Activated CD4-positive, alpha-beta memory T cell treated with anti-CD3 and anti-CD28 coated beads for 36 hours (primary cell): ENCODE measurements around the gene PCBD1. TPM values are rescaled to one million over a fixed set of nuclear protein-coding genes. Genes with fewer than 3 reads are reported as not detected.

ENCODE experiments used
- CTCF ChIA-PET: fragments of 350-600 bp; sonication (Branson Sonifier 250); formaldehyde crosslinking; loops from one replicate; lab custom pipeline; 2021; ENCODE audit warnings: antibody characterized with exemption, inconsistent platforms; lab: Charles Lee
- POLR2A ChIA-PET: fragments of 350-600 bp; sonication (Branson Sonifier 250); formaldehyde crosslinking; loops from one replicate; lab custom pipeline; 2021; ENCODE audit warnings: antibody characterized with exemption; lab: Charles Lee
- DNase-seq: peaks from one replicate; pipeline ENCODE4 v3.0.0-alpha.2; 2020
- H3K27ac Mint-ChIP-seq: one replicate; pipeline ENCODE4 v1.8.0; 2021; ENCODE audit warnings: mixed read lengths
- H3K27me3 Mint-ChIP-seq: one replicate; pipeline ENCODE4 v1.8.0; 2021; ENCODE audit warnings: mixed read lengths
- H3K36me3 Mint-ChIP-seq: one replicate; pipeline ENCODE4 v1.8.0; 2021; ENCODE audit warnings: mixed read lengths
- H3K4me1 Mint-ChIP-seq: one replicate; pipeline ENCODE4 v1.8.0; 2021; ENCODE audit warnings: low read depth, mixed read lengths
- H3K4me3 Mint-ChIP-seq: one replicate; pipeline ENCODE4 v1.8.0; 2021; ENCODE audit warnings: mild to moderate bottlenecking, mixed read lengths
- H3K9me3 Mint-ChIP-seq: one replicate; pipeline ENCODE4 v1.8.0; 2021; ENCODE audit warnings: mixed read lengths
- intact Hi-C: fragments of 100-400 bp; cut with micrococcal nuclease; formaldehyde crosslinking; loops from one replicate; pipeline ENCODE4 v1.15.1; 2023
- total RNA-seq, 2 experiments: library from RNA; stranded (reverse); gene quantifications; one replicate each; pipeline ENCODE4 v1.2.3, GENCODE V29; 2021

The PCBD1 gene
- total RNA-seq, 2 experiments from 2014 or later: 53.4 to 56.7 TPM

- no peak for DNase-seq
- intact Hi-C loops: no loop called here
- Mint-ChIP-seq H3K27me3 (no peaks in the 10 kb centered on the region), H3K9me3 (peaks cover 2% of the 10 kb centered on the region), H3K4me1 (no peaks in the 10 kb centered on the region), H3K27ac (no peak overlapping the region), H3K36me3 (no peaks in the 10 kb centered on the region), H3K4me3 (no peak overlapping the region)
- ChIA-PET CTCF (interaction anchor here (1.3 kb wide), 1 partner anchor 18 kb away, joined by 4 read pairs; no protein-coding TSS in a partner anchor), POLR2A (no interaction called here)
Measured at GRCh38 chr10:70906953-70907636, 18.7 kb upstream of the PCBD1 start.

- no peak overlapping the region for H3K27ac Mint-ChIP-seq
- H3K4me1 Mint-ChIP-seq: no peaks in the 10 kb centered on the region
- no peaks in the 10 kb centered on the region for H3K9me3 Mint-ChIP-seq
- intact Hi-C loops: no loop called here
- ChIA-PET CTCF (interaction anchor here (1.3 kb wide), 1 partner anchor 19 kb away, joined by 4 read pairs; no protein-coding TSS in a partner anchor), POLR2A (no interaction called here)
- H3K36me3 Mint-ChIP-seq: no peaks in the 10 kb centered on the region
- H3K4me3 Mint-ChIP-seq: no peak overlapping the region
- H3K27me3 Mint-ChIP-seq: no peaks in the 10 kb centered on the region
- no peak for DNase-seq
Measured at GRCh38 chr10:70906031-70906783, 17.8 kb upstream of the PCBD1 start.

- Mint-ChIP-seq H3K36me3 (no peaks in the 10 kb centered on the region), H3K4me1 (no peaks in the 10 kb centered on the region), H3K4me3 (no peak overlapping the region), H3K9me3 (no peaks in the 10 kb centered on the region), H3K27ac (no peak overlapping the region), H3K27me3 (no peaks in the 10 kb centered on the region)
- POLR2A ChIA-PET: no interaction called here
- CTCF ChIA-PET: interaction anchor here (0.9 kb wide), 1 partner anchor 159 kb away, joined by 3 read pairs; no protein-coding TSS in a partner anchor
- DNase-seq: no peak
- intact Hi-C loops: no loop called here
Measured at GRCh38 chr10:70905071-70906021, 17.0 kb upstream of the PCBD1 start.

GRCh38 chr10:70903262-70903921 is 15.0 kb upstream of the PCBD1 start:
- intact Hi-C loops: no loop called here
- Mint-ChIP-seq H3K9me3 (no peaks in the 10 kb centered on the region), H3K27me3 (no peaks in the 10 kb centered on the region), H3K4me3 (no peak overlapping the region), H3K36me3 (no peaks in the 10 kb centered on the region), H3K4me1 (no peaks in the 10 kb centered on the region), H3K27ac (no peak overlapping the region)
- POLR2A ChIA-PET: no interaction called here
- peak; percentile 36 for DNase-seq
- CTCF ChIA-PET: interaction anchor here (0.6 to 2.3 kb wide), 9 partner anchors 9 to 386 kb away, joined by 3 to 5 read pairs (median 3); no protein-coding TSS in a partner anchor

- Mint-ChIP-seq H3K4me1 (no peaks in the 10 kb centered on the region), H3K27ac (no peak overlapping the region), H3K9me3 (no peaks in the 10 kb centered on the region), H3K4me3 (no peak overlapping the region), H3K36me3 (no peaks in the 10 kb centered on the region), H3K27me3 (no peaks in the 10 kb centered on the region)
- ChIA-PET CTCF (interaction anchor here (0.6 to 2.3 kb wide), 9 partner anchors 8 to 387 kb away, joined by 3 to 5 read pairs (median 3); no protein-coding TSS in a partner anchor), POLR2A (no interaction called here)
- no peak for DNase-seq
- intact Hi-C loops: no loop called here
Measured at GRCh38 chr10:70902661-70903261, 14.4 kb upstream of the PCBD1 start.

DNA sequence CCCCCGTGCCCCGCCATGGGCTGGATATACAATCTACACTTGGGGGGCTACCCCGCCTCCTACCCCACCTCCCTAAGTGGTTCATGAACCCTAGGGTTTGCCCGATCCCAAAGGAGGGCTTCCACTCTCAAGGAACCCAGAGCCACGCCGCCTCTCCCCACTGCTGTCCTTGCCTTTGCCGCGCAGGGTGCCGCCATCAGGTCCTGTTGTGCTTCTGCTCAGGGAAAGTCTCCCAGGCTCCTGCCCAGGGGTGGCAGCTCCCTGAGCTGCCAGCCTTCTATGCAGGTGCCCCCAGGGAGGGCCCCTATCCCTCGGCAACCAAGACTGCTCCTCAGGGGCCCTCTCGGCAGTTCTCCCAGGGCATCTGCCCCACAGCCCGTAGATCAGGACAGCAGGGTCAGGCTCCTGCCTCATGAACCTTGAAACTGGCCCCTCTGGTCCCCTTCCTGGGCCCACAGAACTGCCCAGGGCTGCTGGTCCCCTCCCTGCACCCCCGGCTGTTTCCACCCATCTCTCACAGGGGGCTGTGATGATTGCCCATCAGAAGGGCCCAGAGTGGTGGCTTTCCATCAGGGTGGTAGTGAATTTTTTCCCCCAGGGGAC is 13.0 kb upstream of the PCBD1 start:
- ChIA-PET CTCF (interaction anchor here (2.6 kb wide), 1 partner anchor 383 kb away, joined by 8 read pairs; no protein-coding TSS in a partner anchor), POLR2A (no interaction called here)
- H3K27ac Mint-ChIP-seq: no peak overlapping the region
- H3K36me3 Mint-ChIP-seq: no peaks in the 10 kb centered on the region
- H3K4me1 Mint-ChIP-seq: no peaks in the 10 kb centered on the region
- intact Hi-C loops: no loop called here
- peak; percentile 3 for DNase-seq
- H3K4me3 Mint-ChIP-seq: no peak overlapping the region
- no peaks in the 10 kb centered on the region for H3K9me3 Mint-ChIP-seq
- H3K27me3 Mint-ChIP-seq: no peaks in the 10 kb centered on the region

DNA sequence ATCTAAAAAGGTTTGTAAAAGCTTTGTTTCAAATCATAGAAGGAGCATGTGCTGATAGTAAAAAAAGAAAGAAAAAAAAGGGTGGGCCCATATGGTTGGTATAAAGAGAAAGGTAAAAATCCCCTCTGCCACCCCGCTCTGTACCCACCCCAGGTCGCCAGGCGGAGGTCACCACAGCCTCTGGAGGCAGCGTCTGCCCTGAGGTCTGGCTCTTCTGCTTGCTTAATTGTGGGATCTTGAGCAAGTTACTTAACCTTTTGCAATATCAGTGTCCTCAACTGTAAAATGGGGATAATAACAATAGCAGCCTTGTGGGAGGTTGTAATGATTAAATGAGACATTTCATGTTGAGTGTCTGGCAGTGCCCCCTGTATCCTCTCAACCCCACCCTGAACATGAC is 10.7 kb upstream of the PCBD1 start:
- Mint-ChIP-seq H3K27ac (no peak overlapping the region), H3K4me3 (no peak overlapping the region), H3K4me1 (no peaks in the 10 kb centered on the region), H3K9me3 (no peaks in the 10 kb centered on the region), H3K27me3 (no peaks in the 10 kb centered on the region), H3K36me3 (no peaks in the 10 kb centered on the region)
- intact Hi-C loops: no loop called here
- DNase-seq: no peak
- ChIA-PET POLR2A (no interaction called here), CTCF (interaction anchor here (2.6 kb wide), 1 partner anchor 385 kb away, joined by 8 read pairs; no protein-coding TSS in a partner anchor)

DNA sequence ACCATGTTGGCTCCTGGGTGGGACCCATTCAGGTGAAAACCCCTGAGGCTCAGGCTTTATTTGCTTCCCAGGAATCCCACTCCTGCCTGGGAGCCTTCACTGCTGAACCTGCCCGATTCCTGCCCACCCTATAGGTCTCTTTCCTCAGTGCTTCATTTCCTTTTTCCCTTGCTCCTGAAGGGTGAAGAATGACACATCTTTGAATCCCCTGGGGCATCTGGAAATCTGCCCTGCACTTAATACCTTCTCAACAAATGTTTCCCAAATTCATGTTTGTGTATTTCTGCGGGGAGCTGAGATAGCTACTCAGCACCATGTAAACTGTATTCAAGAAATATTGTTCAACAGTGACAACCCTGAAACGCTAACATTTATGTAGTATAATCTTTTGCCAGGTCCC is 10.3 kb upstream of the PCBD1 start:
- Mint-ChIP-seq H3K36me3 (no peaks in the 10 kb centered on the region), H3K9me3 (no peaks in the 10 kb centered on the region), H3K4me1 (no peaks in the 10 kb centered on the region), H3K27ac (no peak overlapping the region), H3K4me3 (no peak overlapping the region), H3K27me3 (no peaks in the 10 kb centered on the region)
- DNase-seq: no peak
- intact Hi-C loops: no loop called here
- ChIA-PET CTCF (interaction anchor here (2.6 kb wide), 1 partner anchor 386 kb away, joined by 8 read pairs; no protein-coding TSS in a partner anchor), POLR2A (no interaction called here)

DNA sequence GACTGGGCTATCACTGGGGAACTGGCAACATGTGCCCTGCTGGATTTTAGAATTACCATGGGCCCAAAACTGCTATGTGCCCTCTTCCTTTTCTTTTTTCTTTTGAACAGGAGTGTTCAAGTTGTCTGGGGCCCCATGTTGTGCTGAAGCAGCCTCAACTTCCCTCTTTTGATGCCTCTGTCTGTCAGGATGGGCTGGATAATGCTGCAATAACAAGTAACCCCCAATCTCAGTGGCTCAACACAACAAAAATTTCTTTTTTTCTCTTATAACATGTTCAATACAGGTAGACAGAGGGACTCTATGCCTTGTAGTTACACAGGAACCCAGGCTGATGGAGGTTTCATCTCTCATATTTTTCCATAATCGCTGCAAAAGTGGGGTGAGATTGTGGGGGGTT is 8.2 kb upstream of the PCBD1 start:
- Mint-ChIP-seq H3K4me3 (no peak overlapping the region), H3K36me3 (no peaks in the 10 kb centered on the region), H3K4me1 (no peaks in the 10 kb centered on the region), H3K27me3 (no peaks in the 10 kb centered on the region), H3K9me3 (no peaks in the 10 kb centered on the region), H3K27ac (no peak overlapping the region)
- intact Hi-C loops: no loop called here
- DNase-seq: no peak
- ChIA-PET POLR2A (no interaction called here), CTCF (no interaction called here)

- CTCF ChIA-PET: interaction anchor here (1.3 to 1.9 kb wide), 2 partner anchors 9 to 14 kb away, joined by 4 to 5 read pairs; no protein-coding TSS in a partner anchor
- intact Hi-C loops: no loop called here
Measured at GRCh38 chr10:70894416-70894815, 6.1 kb upstream of the PCBD1 start.

More at GRCh38 chr10:70894416-70894815, 6.1 kb upstream of the PCBD1 start:
- Mint-ChIP-seq H3K27me3 (no peaks in the 10 kb centered on the region), H3K9me3 (no peaks in the 10 kb centered on the region), H3K27ac (no peak overlapping the region), H3K4me1 (peaks cover under 1% of the 10 kb centered on the region), H3K4me3 (no peak overlapping the region), H3K36me3 (no peaks in the 10 kb centered on the region)
- no peak for DNase-seq
- POLR2A ChIA-PET: no interaction called here
